Ishikawa (cell line): Measurements from ENCODE around the gene KLHDC8A.

Experiments
- CEBPB ChIP-seq: IDR thresholded peaks from 2 replicates; pipeline ENCODE4 v1.6.1; 2012
- CREB1 ChIP-seq: IDR thresholded peaks from 2 replicates; pipeline ENCODE4 v1.6.1; 2012; ENCODE audit warnings: low read depth
- EGR1 ChIP-seq: IDR thresholded peaks from 2 replicates; pipeline ENCODE4 v1.6.1; 2012
- EP300 ChIP-seq: IDR thresholded peaks from 2 replicates; pipeline ENCODE4 v1.6.1; 2012; ENCODE audit warnings: borderline replicate concordance
- FOXM1 ChIP-seq: IDR thresholded peaks from 2 replicates; pipeline ENCODE4 v1.6.1; 2012; ENCODE audit warnings: low read depth, borderline replicate concordance
- NFIC ChIP-seq: IDR thresholded peaks from 2 replicates; pipeline ENCODE4 v1.6.1; 2012
- RAD21 ChIP-seq: IDR thresholded peaks from 2 replicates; pipeline ENCODE4 v1.6.1; 2012; ENCODE audit warnings: low read depth
- TAF1 ChIP-seq: IDR thresholded peaks from 2 replicates; pipeline ENCODE4 v1.6.1; 2012; ENCODE audit warnings: low read depth, mild to moderate bottlenecking
- TCF12 ChIP-seq: IDR thresholded peaks from 2 replicates; pipeline ENCODE4 v1.6.1; 2012; ENCODE audit warnings: low read depth
- TEAD4 ChIP-seq: IDR thresholded peaks from 2 replicates; pipeline ENCODE4 v1.6.1; 2012
- YY1 ChIP-seq: IDR thresholded peaks from 2 replicates; pipeline ENCODE4 v1.6.1; 2012; ENCODE audit warnings: low read depth
- ZBTB7A ChIP-seq: IDR thresholded peaks from 2 replicates; pipeline ENCODE4 v1.6.1; 2012; ENCODE audit warnings: low read depth
- TF ChIP-seq, protein P1 (sequence below): IDR thresholded peaks from 2 replicates; pipeline ENCODE4 v1.6.1; 2012
- TF ChIP-seq, protein P2 (sequence below): IDR thresholded peaks from 2 replicates; pipeline ENCODE4 v1.6.1; 2012; ENCODE audit warnings: low read depth, mild to moderate bottlenecking
- TF ChIP-seq, protein P3 (sequence below): IDR thresholded peaks from 2 replicates; pipeline ENCODE4 v1.6.1; 2012

The KLHDC8A gene

DNA sequence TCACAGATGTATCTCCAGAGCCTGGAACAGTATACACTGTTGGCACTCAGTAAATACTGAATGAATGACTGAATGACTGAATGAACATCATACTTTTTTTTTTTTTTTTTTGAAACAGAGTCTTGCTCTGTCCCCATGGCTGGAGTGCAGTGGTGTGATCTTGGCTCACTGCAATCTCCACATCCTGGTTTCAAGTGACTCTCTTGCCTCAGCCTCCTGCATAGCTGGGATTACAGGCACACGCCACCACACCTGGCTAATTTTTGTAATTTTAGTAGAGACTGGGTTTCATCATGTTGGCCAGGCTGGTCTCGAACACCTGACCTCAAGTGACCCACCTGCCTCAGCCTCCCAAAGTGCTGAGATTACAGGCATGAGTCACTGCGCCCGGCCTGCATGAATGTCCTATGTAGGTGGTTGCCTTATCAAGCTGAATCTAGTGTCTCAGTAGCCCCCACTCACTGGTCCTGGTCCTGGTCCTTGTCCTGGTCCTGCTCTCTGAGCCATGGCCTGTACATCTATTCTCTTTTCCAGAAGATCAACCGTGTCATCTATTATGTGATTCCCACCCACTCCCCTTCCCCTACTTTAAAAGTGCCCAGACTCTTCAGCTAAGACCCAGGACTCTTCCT, 59.1 kb downstream of the KLHDC8A start:
- TF ChIP-seq NFIC (peak; percentile 19; the same call in 1 of the 2 replicates), CEBPB (peak; percentile 51; the same call in 1 of the 2 replicates), TCF12 (peak; percentile 74), EP300 (peak; percentile 76; the same call in 1 of the 2 replicates), TEAD4 (peak; percentile 73)

DNA sequence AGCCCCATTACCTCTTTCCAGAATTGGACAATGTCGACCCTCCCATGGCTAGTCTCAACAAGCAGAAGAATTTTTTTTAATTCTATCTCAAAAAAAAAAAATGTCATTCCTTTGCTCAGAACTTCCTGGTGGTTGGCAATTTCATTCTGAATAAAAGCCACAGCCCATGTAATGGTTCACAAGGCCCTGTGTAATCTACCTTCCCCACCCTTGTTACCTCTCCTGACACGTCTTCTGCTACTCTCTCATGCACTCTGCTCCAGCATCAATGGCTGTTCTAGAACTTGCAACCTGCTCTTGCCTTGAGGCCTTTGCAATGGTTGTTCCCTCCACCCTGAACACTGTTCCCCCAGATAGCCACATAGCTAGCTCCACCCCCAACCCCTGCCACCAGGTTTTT, 60.6 kb downstream of the KLHDC8A start:
- TF ChIP-seq TEAD4 (no peak), TCF12 (no peak), ZBTB7A (no peak), TAF1 (no peak), EGR1 (no peak), CREB1 (no peak), EP300 (no peak), CEBPB (no peak), YY1 (no peak), FOXM1 (no peak), NFIC (no peak), RAD21 (no peak)
- TF ChIP-seq, protein P1, sequence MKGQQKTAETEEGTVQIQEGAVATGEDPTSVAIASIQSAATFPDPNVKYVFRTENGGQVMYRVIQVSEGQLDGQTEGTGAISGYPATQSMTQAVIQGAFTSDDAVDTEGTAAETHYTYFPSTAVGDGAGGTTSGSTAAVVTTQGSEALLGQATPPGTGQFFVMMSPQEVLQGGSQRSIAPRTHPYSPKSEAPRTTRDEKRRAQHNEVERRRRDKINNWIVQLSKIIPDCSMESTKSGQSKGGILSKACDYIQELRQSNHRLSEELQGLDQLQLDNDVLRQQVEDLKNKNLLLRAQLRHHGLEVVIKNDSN = no peak
- TF ChIP-seq, protein P2, sequence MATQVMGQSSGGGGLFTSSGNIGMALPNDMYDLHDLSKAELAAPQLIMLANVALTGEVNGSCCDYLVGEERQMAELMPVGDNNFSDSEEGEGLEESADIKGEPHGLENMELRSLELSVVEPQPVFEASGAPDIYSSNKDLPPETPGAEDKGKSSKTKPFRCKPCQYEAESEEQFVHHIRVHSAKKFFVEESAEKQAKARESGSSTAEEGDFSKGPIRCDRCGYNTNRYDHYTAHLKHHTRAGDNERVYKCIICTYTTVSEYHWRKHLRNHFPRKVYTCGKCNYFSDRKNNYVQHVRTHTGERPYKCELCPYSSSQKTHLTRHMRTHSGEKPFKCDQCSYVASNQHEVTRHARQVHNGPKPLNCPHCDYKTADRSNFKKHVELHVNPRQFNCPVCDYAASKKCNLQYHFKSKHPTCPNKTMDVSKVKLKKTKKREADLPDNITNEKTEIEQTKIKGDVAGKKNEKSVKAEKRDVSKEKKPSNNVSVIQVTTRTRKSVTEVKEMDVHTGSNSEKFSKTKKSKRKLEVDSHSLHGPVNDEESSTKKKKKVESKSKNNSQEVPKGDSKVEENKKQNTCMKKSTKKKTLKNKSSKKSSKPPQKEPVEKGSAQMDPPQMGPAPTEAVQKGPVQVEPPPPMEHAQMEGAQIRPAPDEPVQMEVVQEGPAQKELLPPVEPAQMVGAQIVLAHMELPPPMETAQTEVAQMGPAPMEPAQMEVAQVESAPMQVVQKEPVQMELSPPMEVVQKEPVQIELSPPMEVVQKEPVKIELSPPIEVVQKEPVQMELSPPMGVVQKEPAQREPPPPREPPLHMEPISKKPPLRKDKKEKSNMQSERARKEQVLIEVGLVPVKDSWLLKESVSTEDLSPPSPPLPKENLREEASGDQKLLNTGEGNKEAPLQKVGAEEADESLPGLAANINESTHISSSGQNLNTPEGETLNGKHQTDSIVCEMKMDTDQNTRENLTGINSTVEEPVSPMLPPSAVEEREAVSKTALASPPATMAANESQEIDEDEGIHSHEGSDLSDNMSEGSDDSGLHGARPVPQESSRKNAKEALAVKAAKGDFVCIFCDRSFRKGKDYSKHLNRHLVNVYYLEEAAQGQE = no peak
- TF ChIP-seq, protein P3, sequence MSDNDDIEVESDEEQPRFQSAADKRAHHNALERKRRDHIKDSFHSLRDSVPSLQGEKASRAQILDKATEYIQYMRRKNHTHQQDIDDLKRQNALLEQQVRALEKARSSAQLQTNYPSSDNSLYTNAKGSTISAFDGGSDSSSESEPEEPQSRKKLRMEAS = no peak

DNA sequence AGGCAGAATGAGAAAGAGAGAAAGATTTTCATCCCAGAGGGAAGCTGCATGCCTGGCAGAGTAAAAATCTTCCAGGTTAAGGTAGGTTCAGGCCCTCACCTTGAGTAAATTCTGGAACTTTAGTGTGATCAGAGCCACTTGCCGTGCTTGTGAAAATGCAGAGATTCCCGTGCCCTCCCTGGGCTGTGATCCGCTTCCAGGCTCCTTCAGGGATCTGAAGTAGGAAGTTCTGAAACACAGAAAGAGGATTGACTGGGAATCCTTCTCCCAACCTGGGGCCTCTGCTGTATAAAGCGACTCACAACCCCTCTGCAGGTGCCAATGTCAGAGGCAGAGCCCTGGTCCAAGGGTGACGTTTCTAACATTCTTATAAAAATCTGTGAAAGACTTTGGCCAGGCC, 61.8 kb downstream of the KLHDC8A start:
- TF ChIP-seq EGR1 (no peak), NFIC (no peak), ZBTB7A (no peak; the same call in 1 of the 2 replicates), TEAD4 (no peak), TAF1 (no peak), CREB1 (no peak), CEBPB (no peak), FOXM1 (no peak), RAD21 (no peak), EP300 (no peak), YY1 (no peak), TCF12 (no peak)
- TF ChIP-seq, protein P1 = no peak
- TF ChIP-seq, protein P2 = no peak
- TF ChIP-seq, protein P3 = no peak

DNA sequence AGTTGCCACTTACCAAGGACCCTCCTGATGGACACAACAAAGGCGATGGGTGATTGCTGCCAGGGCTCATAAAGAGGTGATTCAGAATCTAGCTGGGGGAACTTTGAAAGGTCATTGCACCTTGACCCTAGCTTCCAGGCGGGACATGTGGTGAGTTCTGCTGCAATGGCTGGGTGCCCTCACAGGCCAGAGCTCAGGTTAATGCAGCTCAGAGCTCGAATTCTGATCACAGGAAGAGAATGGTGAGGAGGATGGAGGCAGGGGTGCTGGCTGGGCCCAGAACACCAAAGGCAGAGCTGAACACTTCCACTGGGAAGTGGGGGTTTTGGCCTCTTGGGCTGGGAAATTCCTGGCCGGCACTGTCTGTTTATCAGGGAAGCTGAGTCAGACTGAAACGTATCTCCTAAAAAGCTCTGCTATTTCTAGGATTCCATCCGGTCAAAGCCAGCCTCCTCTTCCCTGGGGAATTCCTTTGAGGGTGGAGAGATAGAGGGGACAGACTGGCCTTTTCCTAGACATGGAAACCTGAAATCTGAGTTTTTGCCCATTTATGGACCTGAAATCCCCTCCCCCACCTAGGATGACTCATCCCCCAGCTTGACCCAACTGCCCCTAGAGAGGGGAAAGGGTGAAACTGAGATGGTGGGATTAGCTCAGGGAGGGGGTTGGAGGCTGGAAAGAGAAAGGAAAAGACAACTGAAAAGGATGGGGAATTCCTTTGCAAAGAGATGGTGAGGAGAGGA, 62.4 kb downstream of the KLHDC8A start:
- TF ChIP-seq EP300 (0 out of 2 replicates have a peak, but pooled peaks have one; percentile 7), TAF1 (no peak), ZBTB7A (peak; percentile 59)

DNA sequence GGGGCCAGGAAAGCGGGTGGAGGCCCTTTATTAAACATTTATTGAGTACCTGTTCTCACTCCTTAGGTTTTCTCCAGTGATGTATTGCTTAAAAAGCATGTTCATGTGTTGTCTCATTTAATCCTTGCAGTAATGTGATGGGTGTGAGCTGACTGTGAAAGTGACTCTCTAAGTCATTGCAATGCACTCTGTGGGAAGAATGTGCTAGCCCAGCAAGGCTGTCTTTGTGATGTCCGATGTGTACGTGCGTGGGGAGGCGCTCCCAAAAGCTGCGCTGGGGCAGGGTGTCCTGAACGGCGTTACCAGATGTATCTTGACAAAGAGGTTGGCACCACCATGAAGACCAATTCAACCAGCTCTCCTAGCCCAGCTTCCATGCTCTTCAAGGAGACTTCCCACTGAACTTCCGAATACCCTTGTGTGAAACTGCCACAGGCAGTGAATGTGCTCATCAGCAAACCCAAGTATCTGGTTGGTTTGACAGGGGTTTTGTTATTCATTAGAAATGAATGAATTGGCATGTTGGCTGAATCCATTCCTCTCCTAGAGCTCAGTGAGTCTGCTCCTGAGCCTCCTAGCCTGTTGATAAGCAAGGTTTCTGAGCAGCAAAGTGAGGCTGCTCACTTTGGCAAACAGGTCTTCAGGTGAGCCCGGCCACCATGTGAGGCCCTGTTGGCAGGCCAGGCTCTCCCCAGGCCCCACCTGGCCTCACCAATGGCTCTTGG, 63.2 kb downstream of the KLHDC8A start:
- TF ChIP-seq EGR1 (no peak), CREB1 (no peak), YY1 (no peak), EP300 (no peak), RAD21 (no peak)
- TF ChIP-seq, protein P2 = no peak
- TF ChIP-seq, protein P3 = no peak
